ENCODE data around the gene YOD1. TPM values are rescaled to one million over a fixed set of nuclear protein-coding genes. Genes with fewer than 3 reads are reported as not detected.

Gene YOD1
- total RNA-seq, 5 donors from 2014 or later (not counting 1 experiment from before 2014, with no cell fraction given) = 7.8 to 13.5 (median 8.7) TPM

- ATAC-seq (replicated peaks in 1 of 4) = no peak
- no peak overlapping the region for H3K27ac ChIP-seq (ENCODE audit: low read length)
- H3K4me3 ChIP-seq (ENCODE audit: control insufficient read depth in 1 of 2, extremely low read depth in 1 of 2, low read length in 1 of 2) = no peak overlapping the region
- Mint-ChIP-seq H3K36me3 (peaks cover 9% of the 10 kb centered on the region), H3K9me3 (no peaks in the 10 kb centered on the region), H3K4me3 (no peak overlapping the region), H3K27ac (no peak overlapping the region), H3K27me3 (peaks cover 3% of the 10 kb centered on the region in 2 donors), H3K4me1 (peaks cover 17 to 30% (median 25%) of the 10 kb centered on the region in 3 donors)
- POLR2A ChIA-PET = no interaction called here
- 100% methylated on average over 1 of the region's 3 CpGs for WGBS (ENCODE audit: insufficient coverage)
- DNase-seq = no peak
- peaks cover 0 to 3% of the 10 kb centered on the region in 2 experiments for H3K4me1 ChIP-seq (ENCODE audit: control insufficient read depth in 1 of 2, extremely low read depth in 1 of 2, insufficient read depth in 2 of 2, low read length in 2 of 2)
- H3K9me3 ChIP-seq = no peaks in the 10 kb centered on the region
- H3K36me3 ChIP-seq (ENCODE audit: control insufficient read depth in 2 of 2, extremely low read depth in 1 of 2, insufficient read depth in 1 of 2, low read length in 1 of 2) = no peaks in the 10 kb centered on the region
- H3K27me3 ChIP-seq (replicated peaks in 1 of 2; ENCODE audit: control insufficient read depth in 2 of 2, extremely low read depth in 1 of 2, insufficient read depth in 2 of 2, low read length in 1 of 2) = peaks cover 0 to 3% of the 10 kb centered on the region in 2 experiments
- CTCF ChIA-PET = interaction anchor here in 1 of 2 donors (1.0 to 1.1 kb wide), 2 partner anchors 13 to 127 kb away, joined by 3 read pairs; partner anchors contain the start of gene PFKFB2
These were observed 10.9 kb downstream of the YOD1 start for GRCh38 chr1:207040181-207040533.

- Mint-ChIP-seq H3K27ac (no peak overlapping the region), H3K9me3 (no peaks in the 10 kb centered on the region), H3K27me3 (peaks cover 4 to 5% of the 10 kb centered on the region in 2 donors), H3K4me3 (no peak overlapping the region), H3K36me3 (peaks cover 5% of the 10 kb centered on the region), H3K4me1 (peaks cover 12 to 24% (median 20%) of the 10 kb centered on the region in 3 donors)
- CTCF ChIA-PET = interaction anchor here in 1 of 2 donors (1.1 kb wide), 1 partner anchor 127 kb away, joined by 3 read pairs; no protein-coding TSS in a partner anchor
- DNase-seq (no peak), ATAC-seq (replicated peaks in 1 of 4) (no peak)
- H3K36me3 ChIP-seq (ENCODE audit: control insufficient read depth in 2 of 2, extremely low read depth in 1 of 2, insufficient read depth in 1 of 2, low read length in 1 of 2) = no peaks in the 10 kb centered on the region
- H3K9me3 ChIP-seq = no peaks in the 10 kb centered on the region
- WGBS (ENCODE audit: insufficient coverage) = 100% methylated on average over 1 of the region's 4 CpGs
- H3K4me3 ChIP-seq (ENCODE audit: control insufficient read depth in 1 of 2, extremely low read depth in 1 of 2, low read length in 1 of 2) = no peak overlapping the region
- peaks cover 0 to 3% of the 10 kb centered on the region in 2 experiments for H3K27me3 ChIP-seq (replicated peaks in 1 of 2; ENCODE audit: control insufficient read depth in 2 of 2, extremely low read depth in 1 of 2, insufficient read depth in 2 of 2, low read length in 1 of 2)
- no peak overlapping the region for H3K27ac ChIP-seq (ENCODE audit: low read length)
- H3K4me1 ChIP-seq (ENCODE audit: control insufficient read depth in 1 of 2, extremely low read depth in 1 of 2, insufficient read depth in 2 of 2, low read length in 2 of 2) = peaks cover 0 to 3% of the 10 kb centered on the region in 2 experiments
- POLR2A ChIA-PET = interaction anchor here in 1 of 2 donors (0.7 kb wide), 1 partner anchor 19 kb away, joined by 3 read pairs; no protein-coding TSS in a partner anchor
These were observed 11.4 kb downstream of the YOD1 start for GRCh38 chr1:207039380-207040180.

GRCh38 chr1:207036865-207037264, 14.1 kb downstream of the YOD1 start:
- CTCF ChIA-PET = interaction anchor here in 1 of 2 donors (1.0 kb wide), 1 partner anchor 10 kb away, joined by 3 read pairs; no protein-coding TSS in a partner anchor
- H3K36me3 Mint-ChIP-seq = no peaks in the 10 kb centered on the region
- POLR2A ChIA-PET = no interaction called here
- DNase-seq (no peak), ATAC-seq (replicated peaks in 1 of 4) (no peak)
- Histone ChIP-seq H3K27me3 (replicated peaks in 1 of 2; ENCODE audit: control insufficient read depth in 2 of 2, extremely low read depth in 1 of 2, insufficient read depth in 2 of 2, low read length in 1 of 2) (peaks cover 0 to 7% of the 10 kb centered on the region in 2 experiments), H3K4me1 (ENCODE audit: control insufficient read depth in 1 of 2, extremely low read depth in 1 of 2, insufficient read depth in 2 of 2, low read length in 2 of 2) (no peaks in the 10 kb centered on the region), H3K36me3 (ENCODE audit: control insufficient read depth in 2 of 2, extremely low read depth in 1 of 2, insufficient read depth in 1 of 2, low read length in 1 of 2) (no peaks in the 10 kb centered on the region), H3K4me3 (ENCODE audit: control insufficient read depth in 1 of 2, extremely low read depth in 1 of 2, low read length in 1 of 2) (no peak overlapping the region), H3K27ac (ENCODE audit: low read length) (no peak overlapping the region), H3K9me3 (no peaks in the 10 kb centered on the region)
- H3K9me3 Mint-ChIP-seq = no peaks in the 10 kb centered on the region
- no peak overlapping the region for H3K4me3 Mint-ChIP-seq
- peaks cover 0 to 2% (median 1%) of the 10 kb centered on the region in 3 donors for H3K4me1 Mint-ChIP-seq
- H3K27me3 Mint-ChIP-seq = peaks cover 9 to 16% of the 10 kb centered on the region in 2 donors
- H3K27ac Mint-ChIP-seq = no peak overlapping the region
- WGBS (ENCODE audit: insufficient coverage) = no CpG with 5 or more reads among the region's 1 CpG

GRCh38 chr1:207035877-207036551, 15.0 kb downstream of the YOD1 start:
- no peak for DNase-seq
- WGBS (ENCODE audit: insufficient coverage) = 83% methylated on average over 1 of the region's 4 CpGs
- POLR2A ChIA-PET = no interaction called here
- Mint-ChIP-seq H3K4me1 (no peaks in the 10 kb centered on the region), H3K27ac (no peak overlapping the region), H3K27me3 (peaks cover 10 to 25% of the 10 kb centered on the region in 2 donors), H3K36me3 (no peaks in the 10 kb centered on the region), H3K4me3 (no peak overlapping the region), H3K9me3 (no peaks in the 10 kb centered on the region)
- no peak for ATAC-seq (replicated peaks in 1 of 4)
- H3K4me1 ChIP-seq (ENCODE audit: control insufficient read depth in 1 of 2, extremely low read depth in 1 of 2, insufficient read depth in 2 of 2, low read length in 2 of 2) = no peaks in the 10 kb centered on the region
- peaks cover 0 to 12% of the 10 kb centered on the region in 2 experiments for H3K27me3 ChIP-seq (replicated peaks in 1 of 2; ENCODE audit: control insufficient read depth in 2 of 2, extremely low read depth in 1 of 2, insufficient read depth in 2 of 2, low read length in 1 of 2)
- no peak overlapping the region for H3K27ac ChIP-seq (ENCODE audit: low read length)
- no peaks in the 10 kb centered on the region for H3K9me3 ChIP-seq
- H3K36me3 ChIP-seq (ENCODE audit: control insufficient read depth in 2 of 2, extremely low read depth in 1 of 2, insufficient read depth in 1 of 2, low read length in 1 of 2) = no peaks in the 10 kb centered on the region
- CTCF ChIA-PET = interaction anchor here in 1 of 2 donors (1.0 kb wide), 1 partner anchor 11 kb away, joined by 3 read pairs; no protein-coding TSS in a partner anchor
- no peak overlapping the region for H3K4me3 ChIP-seq (ENCODE audit: control insufficient read depth in 1 of 2, extremely low read depth in 1 of 2, low read length in 1 of 2)

GRCh38 chr1:207034998-207035397, 16.0 kb downstream of the YOD1 start:
- Histone ChIP-seq H3K27me3 (replicated peaks in 1 of 2; ENCODE audit: control insufficient read depth in 2 of 2, extremely low read depth in 1 of 2, insufficient read depth in 2 of 2, low read length in 1 of 2) (peaks cover 0 to 15% of the 10 kb centered on the region in 2 experiments), H3K36me3 (ENCODE audit: control insufficient read depth in 2 of 2, extremely low read depth in 1 of 2, insufficient read depth in 1 of 2, low read length in 1 of 2) (no peaks in the 10 kb centered on the region), H3K4me1 (ENCODE audit: control insufficient read depth in 1 of 2, extremely low read depth in 1 of 2, insufficient read depth in 2 of 2, low read length in 2 of 2) (no peaks in the 10 kb centered on the region), H3K4me3 (ENCODE audit: control insufficient read depth in 1 of 2, extremely low read depth in 1 of 2, low read length in 1 of 2) (no peak overlapping the region), H3K27ac (ENCODE audit: low read length) (no peak overlapping the region), H3K9me3 (no peaks in the 10 kb centered on the region)
- Mint-ChIP-seq H3K36me3 (no peaks in the 10 kb centered on the region), H3K27me3 (peaks cover 14 to 31% of the 10 kb centered on the region in 2 donors), H3K4me3 (no peak overlapping the region), H3K27ac (no peak overlapping the region), H3K9me3 (no peaks in the 10 kb centered on the region), H3K4me1 (no peaks in the 10 kb centered on the region)
- ChIA-PET POLR2A (no interaction called here), CTCF (no interaction called here)
- ATAC-seq (replicated peaks in 1 of 4) (no peak), DNase-seq (no peak)

- ChIA-PET POLR2A (interaction anchor here in 1 of 2 donors (0.7 kb wide), 1 partner anchor 263 kb away, joined by 3 read pairs; no protein-coding TSS in a partner anchor), CTCF (interaction anchor here in 1 of 2 donors (0.6 kb wide), 1 partner anchor 368 kb away, joined by 4 read pairs; no protein-coding TSS in a partner anchor)
- Histone ChIP-seq H3K27me3 (replicated peaks in 1 of 2; ENCODE audit: control insufficient read depth in 2 of 2, extremely low read depth in 1 of 2, insufficient read depth in 2 of 2, low read length in 1 of 2) (peaks cover 0 to 15% of the 10 kb centered on the region in 2 experiments), H3K27ac (ENCODE audit: low read length) (no peak overlapping the region), H3K4me3 (ENCODE audit: control insufficient read depth in 1 of 2, extremely low read depth in 1 of 2, low read length in 1 of 2) (no peak overlapping the region), H3K36me3 (ENCODE audit: control insufficient read depth in 2 of 2, extremely low read depth in 1 of 2, insufficient read depth in 1 of 2, low read length in 1 of 2) (no peaks in the 10 kb centered on the region), H3K9me3 (no peaks in the 10 kb centered on the region), H3K4me1 (ENCODE audit: control insufficient read depth in 1 of 2, extremely low read depth in 1 of 2, insufficient read depth in 2 of 2, low read length in 2 of 2) (no peaks in the 10 kb centered on the region)
- no peaks in the 10 kb centered on the region for H3K4me1 Mint-ChIP-seq
- peaks cover 17 to 34% of the 10 kb centered on the region in 2 donors for H3K27me3 Mint-ChIP-seq
- no peaks in the 10 kb centered on the region for H3K36me3 Mint-ChIP-seq
- no peaks in the 10 kb centered on the region for H3K9me3 Mint-ChIP-seq
- no peak overlapping the region for H3K4me3 Mint-ChIP-seq
- H3K27ac Mint-ChIP-seq = no peak overlapping the region
- ATAC-seq (replicated peaks in 1 of 4) (no peak), DNase-seq (no peak)
- no CpG with 5 or more reads among the region's 1 CpG for WGBS (ENCODE audit: insufficient coverage)
These were observed 16.8 kb downstream of the YOD1 start for GRCh38 chr1:207034208-207034607.

All from T-cell (primary cell).